ENCODE data around the gene NOXA1. TPM values are rescaled to one million over a fixed set of nuclear protein-coding genes. Genes with fewer than 3 reads are reported as not detected.

NOXA1 gene
- total and polyA plus RNA-seq, 2 of the 8 experiments (the other 6 are each of a cell fraction or from before 2014, with no cell fraction given) = 0.34 to 0.91 TPM

DNA sequence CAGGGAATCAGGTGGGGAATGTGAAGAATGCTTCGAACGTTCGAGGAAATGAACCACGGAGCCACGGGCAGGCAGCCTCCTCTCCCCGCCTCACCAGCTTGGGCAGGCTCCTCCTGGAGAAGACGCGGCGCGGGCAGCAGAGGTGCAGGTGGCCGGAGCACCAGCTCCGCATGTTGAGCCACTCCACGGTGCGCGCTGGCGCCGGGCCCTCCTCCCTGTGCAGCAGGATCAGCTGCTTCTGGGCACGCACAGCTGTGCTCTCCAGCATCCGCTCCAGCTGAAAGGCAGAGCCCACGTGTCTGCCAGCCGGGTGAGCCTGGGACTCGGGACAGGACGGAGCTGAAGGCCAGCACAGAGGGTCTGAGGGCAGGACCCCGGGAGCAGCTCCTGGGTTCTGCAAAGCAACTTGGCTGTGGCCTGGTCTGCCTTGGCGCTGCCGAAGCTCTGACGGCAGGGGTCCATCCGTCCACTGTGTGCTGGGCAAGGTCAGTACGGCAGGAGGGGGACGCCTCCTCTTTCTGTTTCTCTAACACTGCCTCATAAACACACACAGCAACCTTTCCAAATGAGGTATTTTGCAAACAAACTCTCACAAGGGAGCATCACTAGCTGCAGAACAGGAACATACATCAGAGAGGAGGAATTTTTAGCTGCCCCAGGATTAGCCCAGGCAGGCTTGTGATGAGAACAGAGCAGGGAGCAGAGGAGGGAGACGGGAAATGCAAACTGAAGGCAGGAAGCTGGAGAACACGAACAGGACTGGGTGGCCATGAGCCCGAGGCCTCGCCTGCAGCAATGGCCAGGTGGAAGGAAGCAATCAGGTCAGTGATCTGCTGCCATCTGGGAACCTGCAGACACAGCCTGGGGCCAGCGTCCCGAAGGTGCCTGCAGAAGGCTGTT is 56.0 kb downstream of the NOXA1 start (continued):
- peak; percentile 70; the same call in 1 of the 2 replicates for TF ChIP-seq EGR1 (IDR thresholded peaks at IDR 0.05; ENCODE audit: borderline replicate concordance, low read depth, low read length)
- no peak for TF ChIP-seq EP300 (IDR thresholded peaks at IDR 0.05; ENCODE audit: borderline replicate concordance in 1 of 2, low read depth in 2 of 2, low read length in 2 of 2)
- TF ChIP-seq, protein P1, sequence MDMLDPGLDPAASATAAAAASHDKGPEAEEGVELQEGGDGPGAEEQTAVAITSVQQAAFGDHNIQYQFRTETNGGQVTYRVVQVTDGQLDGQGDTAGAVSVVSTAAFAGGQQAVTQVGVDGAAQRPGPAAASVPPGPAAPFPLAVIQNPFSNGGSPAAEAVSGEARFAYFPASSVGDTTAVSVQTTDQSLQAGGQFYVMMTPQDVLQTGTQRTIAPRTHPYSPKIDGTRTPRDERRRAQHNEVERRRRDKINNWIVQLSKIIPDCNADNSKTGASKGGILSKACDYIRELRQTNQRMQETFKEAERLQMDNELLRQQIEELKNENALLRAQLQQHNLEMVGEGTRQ (IDR thresholded peaks at IDR 0.05; ENCODE audit: low read length) = no peak
- no peak for TF ChIP-seq SAP30 (IDR thresholded peaks at IDR 0.05; ENCODE audit: insufficient read depth, insufficient replicate concordance, low read length)
- TF ChIP-seq, protein P2, sequence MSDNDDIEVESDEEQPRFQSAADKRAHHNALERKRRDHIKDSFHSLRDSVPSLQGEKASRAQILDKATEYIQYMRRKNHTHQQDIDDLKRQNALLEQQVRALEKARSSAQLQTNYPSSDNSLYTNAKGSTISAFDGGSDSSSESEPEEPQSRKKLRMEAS (IDR thresholded peaks at IDR 0.05) = 0 out of 2 replicates have a peak, but pooled peaks have one; percentile 43
- TF ChIP-seq CBX8 (IDR thresholded peaks at IDR 0.05; ENCODE audit: borderline replicate concordance, low read depth, low read length) = no peak
- TF ChIP-seq TBP (IDR thresholded peaks at IDR 0.05; ENCODE audit: low read depth, low read length) = no peak
- TF ChIP-seq KDM5A (IDR thresholded peaks at IDR 0.05; ENCODE audit: low read length) = no peak
- TF ChIP-seq, protein P3, sequence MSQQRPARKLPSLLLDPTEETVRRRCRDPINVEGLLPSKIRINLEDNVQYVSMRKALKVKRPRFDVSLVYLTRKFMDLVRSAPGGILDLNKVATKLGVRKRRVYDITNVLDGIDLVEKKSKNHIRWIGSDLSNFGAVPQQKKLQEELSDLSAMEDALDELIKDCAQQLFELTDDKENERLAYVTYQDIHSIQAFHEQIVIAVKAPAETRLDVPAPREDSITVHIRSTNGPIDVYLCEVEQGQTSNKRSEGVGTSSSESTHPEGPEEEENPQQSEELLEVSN (IDR thresholded peaks at IDR 0.05) = peak; percentile 61; the same call in 1 of the 2 replicates
- TF ChIP-seq SUZ12 (IDR thresholded peaks at IDR 0.05; ENCODE audit: low read length) = no peak
- no peak for TF ChIP-seq JUN (IDR thresholded peaks at IDR 0.05; ENCODE audit: low read depth, low read length)
- TF ChIP-seq ZNF274 (IDR thresholded peaks at IDR 0.05; ENCODE audit: borderline replicate concordance, extremely low read depth, low read length) = no peak
